SU-DHL-6 (cell line): ENCODE results near the gene SPATA9.

Source experiments
- H2AFZ ChIP-seq: fragments of 200-600 bp; sonication (generic); 2 replicates; pipeline ENCODE4 v1.6.1; 2014; ENCODE audit warnings: low read depth, mild to moderate bottlenecking, moderate library complexity, mixed read lengths, antibody characterized with exemption, low read length; ENCODE audit not compliant: severe bottlenecking
- H3F3A ChIP-seq: fragments of 200-600 bp; shearing (Covaris generic); 2 replicates; pipeline ENCODE4 v1.6.0; 2016; ENCODE audit warnings: antibody characterized with exemption, mild to moderate bottlenecking; ENCODE audit not compliant: insufficient read depth
- H3K27ac ChIP-seq: fragments of 200-600 bp; sonication (generic); 2 replicates; pipeline ENCODE4 v1.5.1; 2016; ENCODE audit warnings: low read depth, mild to moderate bottlenecking, low read length, moderate library complexity, mixed read lengths
- H3K27me3 ChIP-seq: fragments of 200-600 bp; sonication (generic), shearing (Covaris generic); 2 replicates; pipeline ENCODE4 v1.6.0; 2014; ENCODE audit warnings: mild to moderate bottlenecking, low read length
- H3K36me3 ChIP-seq: fragments of 200-600 bp; sonication (generic); 2 replicates; pipeline ENCODE4 v1.6.1; 2014; ENCODE audit warnings: mild to moderate bottlenecking, low read length, mixed read lengths
- H3K4me2 ChIP-seq: fragments of 300-600, 200-600 bp; shearing (Covaris generic), sonication (generic); 2 replicates; pipeline ENCODE4 v1.6.0; 2014; ENCODE audit warnings: low read length, low read depth, mild to moderate bottlenecking; ENCODE audit not compliant: poor library complexity, severe bottlenecking
- H3K4me3 ChIP-seq: fragments of 200-600 bp; sonication (generic); 2 replicates; pipeline ENCODE4 v1.5.1; 2014; ENCODE audit warnings: antibody characterized with exemption, low read length, mild to moderate bottlenecking, mixed read lengths; ENCODE audit not compliant: insufficient read depth, poor library complexity, severe bottlenecking
- H3K79me2 ChIP-seq: fragments of 200-600 bp; sonication (generic); 2 replicates; pipeline ENCODE4 v1.6.1; 2014; ENCODE audit warnings: mild to moderate bottlenecking, low read length, moderate library complexity; ENCODE audit not compliant: insufficient read depth
- H3K9ac ChIP-seq: fragments of 200-600 bp; sonication (generic); 2 replicates; pipeline ENCODE4 v1.7.0; 2014; ENCODE audit warnings: mild to moderate bottlenecking, low read length
- H3K9me2 ChIP-seq: fragments of 200-600 bp; sonication (generic); replicated peaks from 2 replicates; pipeline ENCODE4 v1.6.1; 2014; ENCODE audit warnings: low read length; ENCODE audit not compliant: insufficient read depth
- H3K9me3 ChIP-seq: fragments of 200-600 bp; sonication (generic); 2 replicates; pipeline ENCODE4 v1.6.1; 2014; ENCODE audit warnings: low read length, mixed read lengths; ENCODE audit not compliant: insufficient read depth
- H4K20me1 ChIP-seq: fragments of 200-600 bp; sonication (generic); 2 replicates; pipeline ENCODE4 v1.6.1; 2014; ENCODE audit warnings: low read depth, mild to moderate bottlenecking, antibody characterized with exemption, low read length, moderate library complexity, mixed read lengths
- CTCF ChIP-seq: fragments of 200-600 bp; sonication (generic); IDR thresholded peaks from one replicate; pipeline ENCODE4 v1.5.1; 2017; ENCODE audit warnings: antibody characterized with exemption, mild to moderate bottlenecking, low read length, moderate library complexity; ENCODE audit not compliant: insufficient read depth, poor library complexity, severe bottlenecking
- EZH2phosphoT487 ChIP-seq: fragments of 200-600 bp; sonication (generic), shearing (Covaris generic); conservative IDR thresholded peaks from 2 replicates; pipeline ENCODE4 v1.6.1; 2018; ENCODE audit warnings: mild to moderate bottlenecking, antibody characterized with exemption, low read length, moderate library complexity, mixed read lengths

SPATA9 gene

GRCh38 chr5:95669540-95669939 is 13.3 kb downstream of the SPATA9 start:
- TF ChIP-seq EZH2phosphoT487, result no peak
- TF ChIP-seq CTCF, result no peak
- H2AFZ ChIP-seq, result no peak overlapping the region
- no peaks in the 10 kb centered on the region for H3K79me2 ChIP-seq
- H3F3A ChIP-seq, result no peaks in the 10 kb centered on the region
- H3K9ac ChIP-seq, result no peak overlapping the region
- H3K9me2 ChIP-seq, result no peaks in the 10 kb centered on the region
- H3K4me3 ChIP-seq, result no peak overlapping the region
- H4K20me1 ChIP-seq, result no peaks in the 10 kb centered on the region
- no peaks in the 10 kb centered on the region for H3K36me3 ChIP-seq
- H3K27me3 ChIP-seq, result no peaks in the 10 kb centered on the region
- H3K4me2 ChIP-seq, result no peak overlapping the region
- H3K9me3 ChIP-seq, result no peaks in the 10 kb centered on the region
- H3K27ac ChIP-seq, result no peak overlapping the region

GRCh38 chr5:95668728-95669127 is 14.1 kb downstream of the SPATA9 start:
- H3F3A ChIP-seq, result no peaks in the 10 kb centered on the region
- no peaks in the 10 kb centered on the region for H3K36me3 ChIP-seq
- no peaks in the 10 kb centered on the region for H3K9me3 ChIP-seq
- H4K20me1 ChIP-seq, result no peaks in the 10 kb centered on the region
- TF ChIP-seq EZH2phosphoT487 (no peak), CTCF (no peak)
- no peaks in the 10 kb centered on the region for H3K79me2 ChIP-seq
- H2AFZ ChIP-seq, result no peak overlapping the region
- H3K9me2 ChIP-seq, result no peaks in the 10 kb centered on the region
- H3K27me3 ChIP-seq, result no peaks in the 10 kb centered on the region
- no peak overlapping the region for H3K4me2 ChIP-seq
- H3K9ac ChIP-seq, result no peak overlapping the region
- no peak overlapping the region for H3K4me3 ChIP-seq
- H3K27ac ChIP-seq, result no peak overlapping the region

- Histone ChIP-seq H3K27ac (no peak overlapping the region), H3K9me2 (no peaks in the 10 kb centered on the region), H3K27me3 (no peaks in the 10 kb centered on the region), H3K9me3 (no peaks in the 10 kb centered on the region), H4K20me1 (no peaks in the 10 kb centered on the region), H3K4me2 (no peak overlapping the region), H3K4me3 (no peak overlapping the region), H3K36me3 (no peaks in the 10 kb centered on the region), H3F3A (no peaks in the 10 kb centered on the region), H3K79me2 (no peaks in the 10 kb centered on the region), H2AFZ (no peak overlapping the region), H3K9ac (no peak overlapping the region)
- TF ChIP-seq EZH2phosphoT487 (no peak), CTCF (no peak)
Measured at GRCh38 chr5:95668216-95668615, 14.6 kb downstream of the SPATA9 start.
